DMS79 treated with DMSO at 0.1 percent for 48 hours (cell line): ENCODE measurements around the gene SRM.
"Not testable (repeated sequence)": the region's sequence is repeated elsewhere in the genome, so short reads cannot be mapped to it uniquely, and the experiment has no call there.

Source experiments
- DNase-seq: peaks from one replicate; lab custom pipeline; 2025; lab: John Stamatoyannopoulos, UW

SRM gene

DNA sequence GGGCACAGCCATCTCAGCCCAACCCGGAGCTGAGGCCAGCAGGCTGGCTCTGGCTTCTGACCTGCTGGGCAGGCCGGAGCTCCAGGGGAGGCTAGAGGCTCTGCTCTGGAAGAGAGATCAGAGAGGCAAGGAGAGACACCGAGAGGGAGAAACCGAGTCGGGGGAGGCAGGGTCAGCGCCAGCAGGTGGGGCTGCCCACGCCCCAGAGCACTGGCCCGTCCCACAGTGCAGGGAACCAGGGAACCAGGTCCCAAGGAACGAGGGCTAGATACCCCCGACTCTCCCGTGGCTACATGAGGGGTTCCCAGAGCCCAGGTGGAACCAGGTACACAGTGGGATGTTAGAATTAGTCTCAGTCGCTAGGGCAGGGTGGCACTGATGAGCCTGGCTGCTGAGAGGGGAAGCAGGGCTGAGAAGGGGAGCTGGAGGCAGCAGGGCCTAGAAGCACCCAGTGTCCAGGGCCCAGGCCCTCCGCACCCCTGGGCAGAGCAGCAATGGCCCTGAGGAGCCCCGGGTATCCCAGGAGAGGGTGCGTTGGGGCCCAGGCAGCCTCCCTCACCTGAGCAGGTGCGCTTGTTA is 14.9 kb downstream of the SRM start:
- DNase-seq = no peak

DNA sequence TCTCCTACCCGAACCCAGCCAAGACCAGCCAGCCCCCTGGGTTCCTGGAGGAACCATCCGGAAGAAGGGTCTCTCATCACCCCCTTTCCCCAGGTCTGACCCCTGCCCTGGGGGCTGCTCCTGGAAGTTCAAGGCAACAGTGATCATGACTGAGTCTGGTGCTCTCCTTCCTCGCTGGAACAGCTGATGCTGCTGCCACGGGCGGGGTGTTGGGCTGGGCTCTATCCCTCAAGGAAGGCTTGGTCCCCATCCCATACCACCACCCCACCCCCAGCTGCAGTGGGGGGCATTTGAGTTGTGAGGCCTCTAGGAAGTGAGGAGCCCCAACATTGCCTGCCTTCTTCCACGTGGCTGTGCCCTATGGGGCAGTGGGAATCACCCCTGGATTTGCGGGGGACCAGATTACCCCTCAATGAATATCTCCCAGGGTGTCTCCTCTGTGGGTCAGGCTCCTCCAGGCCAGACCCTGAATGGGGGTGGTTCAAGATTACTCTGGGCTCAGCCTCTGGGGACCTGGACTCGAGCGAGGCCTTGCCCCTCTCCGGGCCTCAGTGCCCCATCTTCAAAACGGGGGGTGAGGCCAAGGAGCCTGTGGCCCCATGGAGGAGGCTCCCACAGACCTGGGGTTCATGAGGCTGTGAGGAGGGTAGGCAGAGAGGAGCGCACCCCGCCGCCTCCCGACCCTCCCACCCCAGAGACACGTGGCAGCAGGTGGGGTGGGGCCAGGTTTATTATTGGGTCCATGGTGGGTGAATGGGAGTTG is 15.6 kb downstream of the SRM start:
- no peak for DNase-seq

DNA sequence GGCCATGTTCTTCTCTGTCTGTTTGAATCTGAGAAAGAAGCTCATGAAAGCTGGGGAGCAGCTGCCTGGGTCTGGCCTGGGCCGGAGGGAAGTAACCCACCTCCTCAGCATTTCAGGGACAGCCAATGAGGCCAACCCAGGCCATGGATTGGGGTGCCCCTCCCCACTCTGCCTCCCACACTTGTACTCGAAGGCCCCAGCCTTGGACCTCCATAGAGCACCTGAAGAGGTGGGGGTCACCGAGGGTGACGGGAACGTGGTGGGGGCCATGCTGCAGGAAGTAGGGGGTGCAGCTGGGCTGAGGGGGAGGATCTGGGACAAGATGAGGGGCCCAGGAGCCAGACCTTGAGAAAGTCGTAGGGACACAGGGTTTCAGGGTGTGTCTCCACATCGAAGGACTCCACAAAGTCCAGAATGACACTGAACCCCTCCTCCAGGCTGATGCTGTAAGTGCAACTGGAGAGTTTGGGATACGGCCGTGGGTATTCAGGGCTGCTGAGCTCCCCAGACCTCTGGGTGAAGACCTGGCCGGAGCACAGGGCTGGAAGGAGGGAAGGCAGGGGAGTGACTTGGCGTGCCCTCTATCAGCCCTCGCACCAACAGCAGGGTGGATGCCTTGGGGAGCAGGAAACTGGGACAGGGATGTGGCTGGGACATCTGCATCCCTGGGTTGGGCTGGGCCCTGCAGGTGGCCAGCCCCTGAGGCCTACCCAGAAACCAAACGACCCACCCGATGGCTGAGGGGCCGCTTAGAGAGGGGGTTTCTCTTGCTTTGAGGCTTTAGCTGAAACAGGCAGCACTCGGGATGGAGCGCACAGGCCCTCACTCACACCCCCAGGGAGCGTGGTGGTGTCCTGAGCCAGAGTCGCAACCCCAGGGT is 16.6 kb downstream of the SRM start:
- no peak for DNase-seq

DNA sequence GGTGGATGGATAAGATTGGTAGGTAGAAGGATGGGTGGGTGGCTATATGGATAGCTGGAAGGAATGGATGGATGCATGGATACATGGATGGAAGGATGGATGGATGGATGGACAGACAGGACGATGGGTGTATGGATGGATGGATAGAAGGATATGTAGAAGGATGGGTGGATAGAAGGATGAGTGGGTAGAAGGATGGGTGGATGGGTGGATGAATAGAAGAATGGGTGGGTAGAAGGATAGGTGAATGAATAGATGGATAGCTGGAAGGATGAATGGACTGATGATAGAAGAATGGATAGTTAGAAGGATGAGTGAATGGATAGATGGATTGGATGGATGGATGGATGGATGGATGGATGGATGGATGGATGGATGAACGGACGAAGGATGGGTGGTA is 17.8 kb downstream of the SRM start:
- no peak for DNase-seq

DNA sequence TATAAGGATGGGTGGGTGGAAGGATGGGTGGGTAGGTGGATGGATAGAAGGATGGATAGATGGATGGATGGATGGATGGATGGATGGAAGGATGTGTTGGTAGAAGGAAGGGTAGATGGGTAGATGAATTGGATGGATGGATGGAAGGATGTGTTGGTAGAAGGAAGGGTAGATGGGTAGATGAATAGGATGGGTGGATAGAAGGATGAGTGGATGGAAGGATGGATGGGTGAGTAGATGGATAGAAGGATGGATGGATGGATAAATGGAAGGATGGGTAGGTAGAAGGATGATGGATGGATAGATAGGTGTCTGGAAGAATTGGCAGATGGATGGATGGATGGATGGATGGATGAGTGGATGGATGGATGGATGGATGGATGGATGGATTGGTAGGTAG is 18.8 kb downstream of the SRM start:
- DNase-seq = no peak

DNA sequence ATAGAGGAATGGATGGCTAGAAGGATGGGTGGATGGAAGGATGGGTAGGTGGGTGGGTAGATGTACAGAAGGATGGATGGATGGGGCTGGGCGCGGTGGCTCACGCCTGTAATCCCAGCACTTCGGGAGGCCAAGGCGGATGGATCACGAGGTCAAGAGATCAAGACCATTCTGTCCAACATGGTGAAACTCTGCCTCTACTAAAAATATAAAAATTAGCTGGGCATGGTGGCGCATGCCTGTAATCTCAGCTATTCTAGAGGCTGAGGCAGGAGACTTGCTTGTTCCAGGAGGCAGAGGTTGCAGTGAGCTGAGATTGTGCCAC is 19.8 kb downstream of the SRM start:
- not testable (repeated sequence) for DNase-seq

DNA sequence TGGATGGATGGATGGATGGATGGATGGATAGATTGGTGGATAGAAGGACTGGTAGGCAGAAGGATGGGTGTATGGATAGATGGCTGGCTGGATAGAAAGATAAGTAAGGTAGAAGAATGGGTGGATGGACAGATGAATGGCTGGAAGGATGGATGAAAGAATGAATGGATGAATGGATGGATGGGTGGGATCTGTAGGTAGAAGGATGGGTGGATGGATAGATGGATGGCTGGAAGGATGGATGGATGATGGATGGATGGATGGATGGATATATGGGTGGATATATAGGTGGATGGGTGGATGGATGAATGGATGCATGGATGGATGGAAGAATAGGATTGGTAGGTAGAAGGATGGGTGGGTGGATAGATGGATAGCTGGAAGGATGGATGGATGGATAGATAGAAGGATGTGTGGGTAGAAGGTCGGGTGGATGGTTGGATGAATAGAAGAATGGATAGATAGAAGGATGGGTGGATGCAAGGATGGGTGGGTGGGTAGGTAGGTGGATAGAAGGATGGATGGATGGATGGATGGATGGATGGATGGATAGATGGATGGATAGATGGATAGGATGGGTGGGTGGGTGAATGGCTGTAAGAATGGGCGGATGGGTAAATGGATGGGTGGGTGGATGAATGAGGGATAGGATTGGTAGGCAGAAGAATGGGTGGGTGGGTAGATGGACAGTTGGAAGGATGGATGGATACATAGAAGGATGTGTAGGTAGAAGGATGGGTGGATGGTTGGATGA is 20.3 kb downstream of the SRM start:
- DNase-seq = no peak

DNA sequence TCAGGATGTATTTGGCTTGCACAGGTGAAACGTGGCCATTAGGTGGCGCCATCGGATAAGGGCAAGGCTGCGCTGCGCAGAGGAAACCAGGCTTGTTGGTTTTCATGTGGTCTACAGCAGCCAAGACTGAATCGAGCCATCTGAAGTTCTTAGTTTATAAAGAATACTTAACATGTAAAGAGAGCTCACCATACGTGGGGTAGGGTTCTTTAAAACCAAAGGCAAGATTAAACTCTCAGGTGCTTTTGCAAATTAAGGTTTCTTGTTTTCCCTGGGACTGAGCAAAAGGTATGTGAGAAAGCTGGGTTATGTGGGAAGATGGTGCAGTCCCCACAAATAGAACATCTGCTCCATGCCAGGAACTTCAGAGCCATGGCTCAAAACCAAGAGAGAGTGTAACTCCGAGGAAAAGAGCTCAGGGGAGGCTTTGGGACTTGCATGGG is 22.1 kb downstream of the SRM start:
- DNase-seq = peak; percentile 92

DNA sequence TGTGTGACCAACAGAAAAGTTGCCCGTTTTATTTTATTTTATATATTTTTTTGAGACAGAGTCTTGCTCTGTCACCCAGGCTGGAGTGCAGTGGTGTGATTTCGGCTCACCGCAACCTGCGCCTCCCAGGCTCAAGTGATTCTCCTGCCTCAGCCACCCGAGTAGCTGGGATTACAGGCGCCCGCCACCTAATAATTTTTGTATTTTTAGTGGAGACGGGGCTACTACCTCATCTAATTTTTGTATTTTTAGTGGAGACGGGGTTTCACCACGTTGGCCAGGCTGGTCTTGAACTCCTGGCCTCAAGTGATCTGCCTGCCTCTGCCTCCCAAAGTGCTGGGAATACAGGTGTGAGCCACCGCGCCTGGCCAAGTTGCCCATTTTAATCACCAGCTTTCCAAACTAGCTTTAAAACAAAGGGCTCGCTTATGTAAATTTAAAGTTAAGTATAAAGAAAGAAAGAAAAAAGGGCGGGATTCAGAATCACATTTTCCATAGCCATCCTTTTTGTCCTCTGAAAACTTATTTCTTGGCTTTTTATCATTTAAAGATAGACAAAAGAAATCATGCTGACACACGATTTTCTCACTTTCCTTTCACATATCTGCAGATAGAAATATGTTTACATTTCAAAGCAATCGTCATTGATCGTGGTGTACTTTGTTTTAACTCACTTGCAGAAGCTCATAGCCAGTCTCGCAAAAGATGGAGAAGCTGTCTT is 22.6 kb downstream of the SRM start:
- not testable (repeated sequence) for DNase-seq

DNA sequence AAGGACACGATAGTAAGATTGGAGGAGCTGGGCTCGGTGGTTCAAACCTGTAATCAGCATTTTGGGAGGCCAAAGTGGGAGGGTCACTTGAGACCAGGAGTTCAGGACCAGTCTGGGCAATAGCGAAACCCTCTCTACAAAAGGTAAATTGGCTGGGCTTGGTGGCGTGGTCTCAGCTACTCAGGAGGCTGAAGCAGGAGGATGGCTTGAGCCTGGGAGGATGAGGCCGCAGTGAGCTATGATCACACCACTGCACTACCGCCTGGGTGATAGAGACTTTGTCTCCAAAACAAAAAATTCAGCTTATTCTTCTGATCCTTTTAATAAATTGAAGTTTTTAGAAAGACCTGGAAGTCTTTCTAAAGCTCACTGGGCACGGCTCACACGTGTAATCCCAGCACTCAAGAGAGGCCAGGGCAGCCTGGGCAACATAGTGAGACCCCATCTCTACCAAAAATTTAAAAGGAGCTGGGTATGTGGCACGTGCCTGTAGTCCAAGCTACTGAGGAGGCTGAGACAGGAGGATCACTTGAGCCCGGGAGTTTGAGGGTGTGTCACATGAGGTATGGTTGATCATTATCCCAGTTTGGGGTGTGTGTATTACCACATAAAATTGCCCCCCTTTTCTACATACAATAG is 28.1 kb downstream of the SRM start:
- DNase-seq = no peak

DNA sequence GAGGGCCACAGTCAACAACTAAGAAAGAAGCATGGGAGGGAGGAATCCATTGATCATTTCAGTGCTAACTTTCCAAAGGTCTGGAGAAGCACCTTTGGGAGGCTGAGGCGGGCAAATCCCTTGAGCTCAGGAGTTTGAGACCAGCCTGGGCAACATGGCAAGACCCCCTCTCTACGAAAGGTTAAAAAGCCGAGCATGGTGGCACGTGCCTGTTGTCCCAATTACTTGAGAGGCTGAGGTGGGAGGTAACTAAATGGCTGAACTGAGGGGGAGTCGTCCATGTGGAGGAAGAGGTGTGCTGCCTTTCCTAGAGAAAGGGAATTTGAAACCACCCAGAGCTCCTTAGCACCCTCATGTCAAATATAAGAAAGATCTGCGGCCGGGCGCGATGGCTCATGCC is 29.0 kb downstream of the SRM start:
- no peak for DNase-seq

DNA sequence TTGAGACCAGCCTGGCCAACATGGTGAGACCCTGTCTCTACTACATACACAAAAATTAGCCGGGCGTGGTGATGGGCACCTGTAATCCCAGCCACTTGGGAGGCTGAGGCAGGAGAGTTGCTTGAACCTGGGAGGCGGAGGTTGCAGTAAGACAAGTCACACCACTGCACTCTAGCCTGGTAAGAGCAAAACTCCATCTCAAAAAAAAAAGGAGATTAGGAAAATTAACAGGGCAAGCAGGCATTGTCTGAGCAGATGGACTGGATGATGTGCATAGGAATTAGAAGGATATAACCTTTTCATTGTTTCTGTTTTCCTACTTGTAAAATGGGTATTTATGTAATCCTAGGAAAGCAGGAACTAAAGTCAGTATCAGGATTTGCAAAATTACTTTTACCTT is 31.8 kb downstream of the SRM start:
- DNase-seq = no peak

DNA sequence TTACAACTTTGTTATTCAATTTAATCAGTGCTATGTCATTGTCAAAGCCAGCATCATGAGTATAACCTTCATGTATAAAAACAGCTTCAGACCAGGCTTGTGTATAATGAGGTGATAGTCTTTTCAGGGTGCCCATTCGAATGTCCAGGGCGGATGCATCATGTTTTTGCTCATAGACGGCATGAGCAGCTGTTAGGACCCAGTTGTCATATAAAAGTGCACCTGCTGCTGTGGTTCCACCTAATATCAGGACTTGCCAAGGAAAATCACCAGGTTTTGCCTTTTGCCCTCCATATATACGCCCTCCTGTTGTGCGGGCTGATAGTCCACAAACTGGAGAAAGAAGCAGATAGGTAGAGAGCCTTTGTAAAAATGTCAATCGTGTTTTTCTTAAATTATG is 32.5 kb downstream of the SRM start:
- DNase-seq = no peak

DNA sequence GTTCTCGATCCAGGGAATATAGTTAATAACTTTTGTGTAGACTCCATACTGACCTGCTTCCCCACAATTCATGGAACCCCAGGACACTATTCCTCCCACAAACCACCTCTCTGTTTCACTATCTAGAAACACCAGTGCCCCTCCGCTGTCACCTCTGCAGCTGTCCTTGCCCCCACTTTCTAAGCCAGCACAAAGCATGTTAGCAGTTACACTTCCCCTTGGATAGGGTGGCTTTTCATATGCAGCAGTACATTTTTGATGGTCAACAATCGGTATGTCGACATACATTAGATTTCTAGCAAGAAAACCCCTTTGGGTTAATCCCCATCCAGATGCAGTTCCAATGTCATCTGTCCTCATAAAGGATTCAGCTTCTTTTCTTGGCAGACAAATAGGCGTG is 32.9 kb downstream of the SRM start:
- no peak for DNase-seq

DNA sequence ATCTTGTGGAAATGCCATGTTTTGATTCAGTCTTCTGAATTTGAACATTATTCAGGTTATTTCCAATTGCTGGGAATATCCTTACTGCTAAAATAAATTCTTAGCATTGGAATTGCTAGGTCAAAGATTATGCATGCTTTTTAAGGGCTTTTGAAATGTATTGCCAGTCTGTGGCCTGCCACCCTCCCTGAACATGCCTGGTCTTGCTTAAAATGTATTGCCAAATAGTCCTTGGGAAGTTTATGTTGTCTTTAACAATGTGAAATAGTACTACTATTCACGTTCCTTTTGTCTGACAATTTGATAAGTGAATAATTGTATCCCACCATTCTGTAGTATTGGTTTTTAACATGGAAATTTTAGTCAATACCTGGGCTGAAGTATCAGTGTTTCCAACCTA is 33.8 kb downstream of the SRM start:
- no peak for DNase-seq

DNA sequence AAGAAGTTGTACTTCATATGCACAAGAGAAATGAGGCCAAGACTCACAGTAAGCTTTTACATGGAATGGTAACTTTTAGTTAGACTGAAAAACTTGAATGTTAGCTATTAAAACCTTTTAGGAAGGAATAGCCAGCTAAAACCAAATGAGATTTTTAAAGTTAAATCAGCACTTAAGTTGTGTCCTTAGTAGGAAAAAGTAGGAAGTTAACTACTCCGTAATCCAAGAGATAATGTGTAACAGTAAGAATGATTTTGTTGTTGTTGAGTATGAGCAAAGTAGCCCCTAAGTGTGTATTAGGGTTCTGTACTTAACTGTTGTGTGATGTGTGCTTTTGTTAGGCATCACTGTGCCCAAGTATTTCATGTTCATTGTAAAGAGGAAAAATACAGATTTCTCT is 34.2 kb downstream of the SRM start:
- DNase-seq = no peak

DNA sequence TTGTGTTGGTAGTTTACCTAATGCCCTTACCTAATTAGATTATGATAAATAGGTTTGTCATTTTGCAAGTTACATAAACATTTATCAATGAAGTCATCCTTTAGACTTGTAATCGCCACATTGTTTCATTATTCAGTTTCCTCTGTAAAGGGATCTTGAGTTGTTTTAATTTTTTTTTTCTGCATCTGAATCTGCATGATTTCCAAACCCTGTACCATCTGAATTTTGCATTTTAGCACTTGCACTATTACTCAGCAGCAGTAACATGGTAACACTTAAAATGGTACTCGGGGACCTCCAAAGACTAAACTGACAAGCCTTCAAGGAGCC is 35.0 kb downstream of the SRM start:
- no peak for DNase-seq

DNA sequence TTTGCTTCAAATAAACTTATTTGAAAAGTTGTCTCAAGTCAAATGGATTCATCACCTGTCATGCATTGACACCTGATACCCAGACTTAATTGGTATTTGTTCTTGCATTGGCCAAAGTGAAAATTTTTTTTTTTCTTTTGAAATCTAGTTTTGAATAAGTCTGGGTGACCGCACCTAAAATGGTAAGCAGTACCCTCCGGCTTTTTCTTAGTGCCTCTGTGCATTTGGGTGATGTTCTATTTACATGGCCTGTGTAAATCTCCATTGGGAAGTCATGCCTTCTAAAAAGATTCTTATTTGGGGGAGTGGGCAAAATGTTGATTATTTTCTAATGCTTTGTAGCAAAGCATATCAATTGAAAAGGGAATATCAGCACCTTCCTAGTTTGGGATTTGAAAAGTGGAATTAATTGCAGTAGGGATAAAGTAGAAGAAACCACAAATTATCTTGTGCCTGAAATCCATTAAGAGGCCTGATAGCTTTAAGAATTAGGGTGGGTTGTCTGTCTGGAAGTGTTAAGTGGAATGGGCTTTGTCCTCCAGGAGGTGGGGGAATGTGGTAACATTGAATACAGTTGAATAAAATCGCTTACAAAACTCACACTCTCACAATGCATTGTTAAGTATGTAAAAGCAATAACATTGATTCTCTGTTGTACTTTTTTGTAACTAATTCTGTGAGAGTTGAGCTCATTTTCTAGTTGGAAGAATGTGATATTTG is 35.5 kb downstream of the SRM start:
- no peak for DNase-seq

DNA sequence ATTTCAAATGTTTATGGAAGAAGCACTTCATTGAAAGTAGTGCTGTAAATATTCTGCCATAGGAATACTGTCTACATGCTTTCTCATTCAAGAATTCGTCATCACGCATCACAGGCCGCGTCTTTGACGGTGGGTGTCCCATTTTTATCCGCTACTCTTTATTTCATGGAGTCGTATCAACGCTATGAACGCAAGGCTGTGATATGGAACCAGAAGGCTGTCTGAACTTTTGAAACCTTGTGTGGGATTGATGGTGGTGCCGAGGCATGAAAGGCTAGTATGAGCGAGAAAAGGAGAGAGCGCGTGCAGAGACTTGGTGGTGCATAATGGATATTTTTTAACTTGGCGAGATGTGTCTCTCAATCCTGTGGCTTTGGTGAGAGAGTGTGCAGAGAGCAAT is 36.6 kb downstream of the SRM start:
- no peak for DNase-seq

DNA sequence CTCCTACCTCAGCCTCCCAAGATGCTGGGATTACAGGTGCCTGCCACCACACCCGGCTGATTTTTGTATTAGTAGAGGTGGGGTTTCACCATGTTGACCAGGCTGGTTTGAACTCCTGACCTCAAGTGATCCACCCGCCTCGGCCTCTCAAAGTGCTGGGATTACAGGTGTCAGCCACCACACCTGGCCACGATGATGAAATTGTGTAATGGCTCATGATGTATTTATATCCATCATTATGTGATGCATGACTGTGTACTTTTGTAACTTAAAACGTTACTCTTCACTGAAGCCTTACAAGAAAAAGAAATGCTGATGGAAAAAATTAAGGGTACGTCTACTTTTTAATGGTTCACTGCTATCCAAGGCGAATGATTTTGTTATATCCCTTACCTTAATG is 39.8 kb downstream of the SRM start:
- no peak for DNase-seq

DNA sequence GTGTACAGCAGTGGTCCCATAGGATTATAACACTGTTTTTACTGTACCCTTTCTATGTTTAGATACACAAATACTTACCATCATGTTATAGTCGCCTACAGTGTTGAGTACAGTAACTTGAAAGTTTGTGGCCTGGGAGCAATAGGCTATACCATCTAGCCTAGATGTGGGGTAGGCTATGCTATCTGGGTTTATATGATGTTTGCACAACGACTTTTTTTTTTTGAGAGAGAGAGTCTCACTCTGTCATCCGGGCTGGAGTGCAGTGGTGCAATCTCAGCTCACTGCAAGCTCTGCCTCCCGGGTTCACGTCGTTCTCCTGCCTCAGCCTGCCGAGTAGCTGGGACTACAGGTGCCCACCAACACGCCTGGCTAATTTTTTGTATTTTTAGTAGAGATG is 40.5 kb downstream of the SRM start:
- DNase-seq = not testable (repeated sequence)
